Measurements from ENCODE around the gene PSMC4.

PSMC4 gene

DNA sequence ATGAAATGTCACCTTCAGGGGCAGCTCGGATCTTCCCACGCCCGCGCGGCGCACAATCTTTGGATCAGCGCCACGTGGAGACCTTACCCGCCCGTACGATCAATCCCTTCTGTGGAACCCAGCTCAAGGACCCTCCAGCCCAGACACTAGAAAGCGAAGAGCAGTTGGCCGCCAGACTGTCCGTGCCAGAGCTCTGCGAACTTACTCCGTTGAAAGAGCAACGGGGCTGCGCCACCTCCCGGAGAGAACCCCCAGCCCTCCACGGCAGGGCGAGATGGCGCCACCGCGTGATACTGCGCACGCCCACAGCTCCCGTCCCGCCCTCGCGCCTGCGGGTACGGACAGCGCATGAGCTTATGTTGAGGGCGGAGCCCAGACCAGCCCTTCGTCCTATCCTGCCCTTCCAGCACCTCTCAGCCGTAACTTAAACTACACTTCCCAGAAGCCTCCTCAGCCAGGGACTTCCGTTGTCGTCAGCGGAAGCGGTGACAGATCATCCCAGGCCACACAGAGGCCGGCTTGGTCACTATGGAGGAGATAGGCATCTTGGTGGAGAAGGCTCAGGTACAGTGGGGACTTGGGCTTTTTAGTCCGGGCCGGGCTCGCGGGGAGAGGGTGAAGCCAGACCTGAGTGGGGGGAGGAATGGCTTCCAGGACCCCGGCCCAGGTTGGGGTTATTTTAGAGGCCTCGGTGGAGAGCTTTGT lies at the start of gene PSMC4:
PSMC4 (plus strand) TSS at position 491 of the 705 bp plus-strand sequence; CDS start at position 529, 38 bp downstream.
- peak; percentile 97 for DNase-seq (ENCODE audit: low read depth)
- peak within 1 kb of the TSS; percentile 88 for H3K4me3 ChIP-seq (ENCODE audit: control insufficient read depth, low read depth, low read length)
- TF ChIP-seq, protein P1, sequence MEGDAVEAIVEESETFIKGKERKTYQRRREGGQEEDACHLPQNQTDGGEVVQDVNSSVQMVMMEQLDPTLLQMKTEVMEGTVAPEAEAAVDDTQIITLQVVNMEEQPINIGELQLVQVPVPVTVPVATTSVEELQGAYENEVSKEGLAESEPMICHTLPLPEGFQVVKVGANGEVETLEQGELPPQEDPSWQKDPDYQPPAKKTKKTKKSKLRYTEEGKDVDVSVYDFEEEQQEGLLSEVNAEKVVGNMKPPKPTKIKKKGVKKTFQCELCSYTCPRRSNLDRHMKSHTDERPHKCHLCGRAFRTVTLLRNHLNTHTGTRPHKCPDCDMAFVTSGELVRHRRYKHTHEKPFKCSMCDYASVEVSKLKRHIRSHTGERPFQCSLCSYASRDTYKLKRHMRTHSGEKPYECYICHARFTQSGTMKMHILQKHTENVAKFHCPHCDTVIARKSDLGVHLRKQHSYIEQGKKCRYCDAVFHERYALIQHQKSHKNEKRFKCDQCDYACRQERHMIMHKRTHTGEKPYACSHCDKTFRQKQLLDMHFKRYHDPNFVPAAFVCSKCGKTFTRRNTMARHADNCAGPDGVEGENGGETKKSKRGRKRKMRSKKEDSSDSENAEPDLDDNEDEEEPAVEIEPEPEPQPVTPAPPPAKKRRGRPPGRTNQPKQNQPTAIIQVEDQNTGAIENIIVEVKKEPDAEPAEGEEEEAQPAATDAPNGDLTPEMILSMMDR (IDR thresholded peaks at IDR 0.05; ENCODE audit: control insufficient read depth, insufficient read depth, low read depth, low read length, missing control alignments): peak; percentile 79

DNA sequence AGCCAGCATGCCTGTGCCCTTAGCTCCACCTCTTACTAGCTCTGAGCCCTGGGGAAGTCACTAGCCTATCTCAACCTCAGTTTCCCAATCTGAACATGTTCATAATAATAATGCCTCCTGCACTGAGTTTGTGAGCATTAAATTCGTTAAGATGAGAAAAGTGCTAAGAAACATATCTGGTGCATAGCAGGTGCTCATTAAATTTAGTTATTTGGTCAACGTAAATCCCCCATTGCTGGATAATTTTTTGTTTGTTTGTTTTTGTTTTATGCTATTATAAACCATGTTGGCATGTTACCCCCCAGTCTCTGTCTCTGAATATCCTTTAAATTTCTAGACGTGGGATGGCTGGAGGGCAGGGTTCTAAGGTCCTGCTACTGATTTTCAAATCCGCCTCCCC lies 47.1 kb upstream of the PSMC4 start:
- TF ChIP-seq, protein P1 (IDR thresholded peaks at IDR 0.05; ENCODE audit: control insufficient read depth, insufficient read depth, low read depth, low read length, missing control alignments): no peak
- no peak for DNase-seq (ENCODE audit: low read depth)
- H3K4me3 ChIP-seq (ENCODE audit: control insufficient read depth, low read depth, low read length): no peak overlapping the region

DNA sequence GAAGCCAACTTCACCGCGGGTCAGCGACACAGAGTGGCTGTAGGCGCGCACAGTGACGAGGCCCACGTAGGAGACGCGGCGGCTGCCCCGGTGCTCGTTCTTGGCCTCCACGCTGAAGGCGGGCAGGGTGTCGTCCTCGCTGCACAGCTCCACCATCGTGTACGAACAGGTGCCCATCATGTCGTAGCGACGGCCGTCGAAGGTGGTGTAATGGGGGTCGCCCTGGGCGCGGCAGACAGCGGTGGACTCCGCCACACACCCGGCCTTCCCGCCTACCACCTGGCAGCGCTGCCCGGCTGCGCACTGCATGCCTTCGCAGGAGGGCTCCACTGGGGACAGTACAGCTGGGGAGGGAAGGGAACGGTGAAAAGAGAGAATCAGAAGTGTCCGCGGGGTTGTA lies 46.6 kb upstream of the PSMC4 start:
- TF ChIP-seq, protein P1 (IDR thresholded peaks at IDR 0.05; ENCODE audit: control insufficient read depth, insufficient read depth, low read depth, low read length, missing control alignments): no peak
- H3K4me3 ChIP-seq (ENCODE audit: control insufficient read depth, low read depth, low read length): no peak overlapping the region
- DNase-seq (ENCODE audit: low read depth): no peak

DNA sequence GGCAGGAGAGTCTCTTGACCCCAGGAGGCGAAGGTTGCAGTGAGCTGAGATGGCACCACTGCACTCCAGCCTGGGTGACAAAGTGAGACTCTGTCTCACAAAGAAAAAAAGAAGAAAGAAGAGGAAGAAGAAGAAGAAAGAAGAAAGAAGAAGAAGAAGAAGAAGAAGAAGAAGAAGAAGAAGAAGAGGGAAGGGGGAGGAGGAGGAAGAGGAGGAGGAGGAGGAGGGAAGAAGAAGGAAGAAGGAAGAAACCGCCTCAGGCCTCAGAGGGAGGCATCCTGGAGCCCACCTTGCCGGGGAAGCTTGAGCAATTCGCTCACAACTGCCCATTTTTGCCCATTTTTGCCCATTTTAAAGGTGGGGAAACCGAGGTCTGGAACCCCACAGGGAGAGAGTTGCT lies 46.0 kb upstream of the PSMC4 start:
- TF ChIP-seq, protein P1 (IDR thresholded peaks at IDR 0.05; ENCODE audit: control insufficient read depth, insufficient read depth, low read depth, low read length, missing control alignments): no peak
- H3K4me3 ChIP-seq (ENCODE audit: control insufficient read depth, low read depth, low read length): no peak overlapping the region

DNA sequence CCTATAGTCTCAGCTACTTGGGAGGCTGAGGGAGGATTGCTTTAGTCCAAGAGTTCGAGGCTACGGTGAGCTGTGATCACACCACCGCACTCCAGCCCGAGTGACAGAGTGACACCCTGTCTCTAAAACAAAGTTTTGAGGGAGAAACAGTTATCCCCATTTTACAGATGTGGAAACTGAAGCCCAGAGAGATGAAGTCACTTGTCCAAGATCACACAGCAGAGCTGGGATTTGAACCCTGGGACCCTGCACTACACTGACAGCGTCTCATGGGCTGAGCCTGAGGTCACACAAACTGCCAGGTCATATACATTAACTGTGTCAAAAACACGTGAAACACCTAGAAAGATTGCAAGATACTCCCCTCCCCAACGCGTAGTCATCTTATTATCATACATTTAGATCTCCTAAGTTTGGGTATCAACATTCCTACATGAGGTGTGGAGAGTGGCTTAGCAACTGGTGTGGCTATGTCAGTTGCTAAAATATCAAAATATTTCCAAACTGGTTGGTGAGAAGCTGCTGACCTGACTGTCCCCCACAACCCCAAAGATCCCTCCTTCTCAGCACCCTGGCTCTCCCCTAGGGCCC lies 44.7 kb upstream of the PSMC4 start:
- no peak for DNase-seq (ENCODE audit: low read depth)
- H3K4me3 ChIP-seq (ENCODE audit: control insufficient read depth, low read depth, low read length): no peak overlapping the region
- TF ChIP-seq, protein P1 (IDR thresholded peaks at IDR 0.05; ENCODE audit: control insufficient read depth, insufficient read depth, low read depth, low read length, missing control alignments): no peak

More for the DNA sequence above, 46.0 kb upstream of the PSMC4 start:
- DNase-seq (ENCODE audit: low read depth): no peak

DNA sequence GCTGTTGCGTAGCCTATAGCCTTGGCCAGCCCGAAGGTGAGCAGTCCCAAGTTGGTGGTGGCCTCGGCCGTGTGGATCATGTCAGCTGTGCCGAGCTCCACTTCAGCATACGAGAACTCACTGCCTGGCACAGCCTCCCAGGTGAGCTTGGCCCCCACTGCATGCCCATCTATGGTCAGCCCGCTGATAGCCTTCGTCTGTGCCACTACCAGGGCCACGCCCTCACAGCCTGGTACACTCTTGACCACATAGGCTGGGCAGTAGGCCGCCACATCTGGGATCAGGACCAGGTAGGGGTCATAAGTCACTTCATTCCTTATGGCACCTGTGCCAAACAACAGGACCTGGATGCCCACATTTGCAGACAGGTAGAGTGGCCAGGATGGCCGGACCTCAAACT lies 43.9 kb upstream of the PSMC4 start:
- DNase-seq (ENCODE audit: low read depth): no peak
- no peak overlapping the region for H3K4me3 ChIP-seq (ENCODE audit: control insufficient read depth, low read depth, low read length)
- TF ChIP-seq, protein P1 (IDR thresholded peaks at IDR 0.05; ENCODE audit: control insufficient read depth, insufficient read depth, low read depth, low read length, missing control alignments): no peak
